Measurements from ENCODE around the gene GATD1.

GATD1 gene

GRCh38 chr11:812390-812789, 35.1 kb upstream of the GATD1 start:
- DNase-seq (ENCODE audit: low read depth, low spot score): no peak

- no peak for DNase-seq (ENCODE audit: low read depth, low spot score)
Measured at GRCh38 chr11:811446-812245, 34.4 kb upstream of the GATD1 start.

GRCh38 chr11:810040-810567, 32.8 kb upstream of the GATD1 start:
- DNase-seq (ENCODE audit: low read depth, low spot score): no peak

- DNase-seq (ENCODE audit: low read depth, low spot score): peak; percentile 97
Measured at GRCh38 chr11:809287-810039, 32.2 kb upstream of the GATD1 start, which contains the start of gene RPLP2. Gene RPLP2, plus strand, starts transcription at chr11:809967. Its CDS starts 268 bp downstream, at chr11:810235.

DNA sequence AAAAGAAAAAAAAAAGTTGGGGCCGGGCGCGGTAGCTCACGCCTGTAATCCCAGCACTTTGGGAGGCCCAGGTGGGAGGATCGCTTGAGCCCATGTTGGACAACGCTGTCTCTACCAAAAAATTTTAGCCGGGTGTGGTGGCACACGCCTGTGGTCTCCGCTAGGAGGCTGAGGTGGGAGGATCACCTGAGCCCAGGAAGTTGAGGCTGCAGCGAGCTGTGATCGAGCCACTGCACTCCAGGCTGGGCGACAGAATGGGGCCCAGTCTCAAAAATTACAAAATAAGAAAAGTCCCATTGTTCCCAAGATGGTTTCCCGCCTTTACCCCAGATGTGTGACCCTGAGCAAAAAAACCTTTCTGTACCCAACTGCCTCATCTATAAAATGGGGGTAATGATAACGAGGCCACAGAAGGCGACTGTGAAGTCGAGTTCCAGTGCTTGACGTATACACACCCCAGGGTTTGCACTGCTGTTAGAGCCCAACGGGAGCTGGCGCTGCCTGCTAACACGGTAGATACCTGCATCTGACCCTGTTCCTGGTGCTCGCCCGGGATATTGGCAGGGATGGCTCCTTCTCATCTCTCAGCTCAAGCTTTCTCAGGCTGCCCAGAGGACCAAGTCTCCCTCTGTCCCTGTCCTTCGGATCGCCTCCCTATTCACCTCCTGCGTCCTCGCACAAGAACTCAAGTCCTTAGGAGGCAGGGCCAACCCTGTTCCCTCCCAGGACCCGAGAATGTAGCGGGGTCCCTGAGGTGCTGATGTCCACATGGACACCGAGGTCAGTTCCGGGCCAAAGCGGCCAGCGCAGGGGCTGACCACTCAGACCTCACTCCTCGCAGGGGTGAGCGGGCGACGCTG, 31.4 kb upstream of the GATD1 start:
- no peak for DNase-seq (ENCODE audit: low read depth, low spot score)

- DNase-seq (ENCODE audit: low read depth, low spot score): no peak
Measured at GRCh38 chr11:804599-804964, 27.3 kb upstream of the GATD1 start.

GRCh38 chr11:803770-804598, 26.7 kb upstream of the GATD1 start:
- no peak for DNase-seq (ENCODE audit: low read depth, low spot score)

GRCh38 chr11:803467-803742, 26.1 kb upstream of the GATD1 start:
- DNase-seq (ENCODE audit: low read depth, low spot score): no peak

DNA sequence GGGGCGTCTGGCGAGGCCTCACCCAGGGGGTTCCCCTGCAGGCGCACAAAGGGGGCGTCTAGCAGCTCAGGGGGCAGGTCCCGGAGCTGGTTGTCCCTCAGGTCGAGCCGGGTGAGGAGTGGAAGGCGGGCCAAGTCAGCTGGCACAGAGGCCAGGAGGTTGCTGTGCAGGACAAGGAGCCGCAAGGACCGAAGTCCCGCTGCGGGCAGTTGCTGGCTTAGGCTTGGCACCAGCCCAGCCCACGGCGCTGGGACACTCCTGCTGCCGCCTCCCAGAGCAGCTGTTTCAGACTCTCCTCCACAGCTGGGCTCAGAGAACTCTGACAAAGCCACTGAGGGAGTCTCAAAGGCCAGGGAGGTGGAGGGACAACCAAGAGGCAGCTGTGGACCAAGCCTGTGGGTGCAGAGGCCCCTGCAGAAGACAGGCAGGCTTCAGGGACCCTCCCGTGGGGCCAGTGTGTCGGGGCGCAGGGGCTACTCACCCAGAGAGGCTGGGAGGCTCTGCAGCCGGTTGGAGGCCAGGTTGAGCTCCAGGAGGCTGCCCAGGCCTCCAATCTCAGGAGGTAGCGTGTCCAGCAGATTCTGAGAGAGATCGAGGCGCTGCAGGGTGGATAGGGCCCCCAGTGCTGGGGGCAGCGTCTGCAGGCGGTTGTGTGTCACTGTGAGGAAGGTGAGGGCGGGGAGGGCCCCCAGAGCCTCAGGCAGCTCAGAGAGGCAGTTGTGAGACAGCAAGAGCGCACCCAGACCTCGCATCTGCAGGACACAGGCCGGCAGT, 25.6 kb upstream of the GATD1 start:
- no peak for DNase-seq (ENCODE audit: low read depth, low spot score)

DNA sequence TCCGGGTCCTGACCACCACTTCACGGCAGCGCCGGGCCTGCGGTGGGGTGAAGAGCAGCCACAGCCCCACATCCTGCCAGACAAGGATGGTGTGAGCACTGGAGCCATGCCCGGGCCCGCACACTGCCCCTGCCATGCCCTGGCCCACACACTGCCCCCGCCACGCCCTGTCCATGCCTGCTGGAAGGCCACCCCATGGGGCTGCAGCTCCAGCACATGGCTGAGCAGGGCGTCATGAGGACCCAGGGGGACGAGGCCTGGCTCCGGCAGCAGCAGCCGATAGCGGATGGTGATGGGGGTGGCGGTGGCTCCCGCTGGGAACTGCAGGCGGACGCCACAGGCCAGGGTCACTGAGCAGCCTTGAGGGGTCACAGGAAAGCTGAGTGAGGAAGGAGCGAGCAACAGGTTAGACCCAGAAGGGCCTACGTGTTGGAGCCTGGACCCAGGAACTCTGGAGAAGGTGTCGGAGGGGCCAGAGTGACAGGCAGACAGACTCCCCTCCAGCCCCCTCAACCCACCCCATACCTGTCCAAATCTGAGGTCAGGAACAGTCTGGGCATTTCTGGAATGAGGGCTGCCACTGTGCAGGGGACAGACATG, 24.8 kb upstream of the GATD1 start:
- DNase-seq (ENCODE audit: low read depth, low spot score): no peak

- no peak for DNase-seq (ENCODE audit: low read depth, low spot score)
Measured at GRCh38 chr11:801097-801780, 24.0 kb upstream of the GATD1 start.

GRCh38 chr11:800473-800872, 23.2 kb upstream of the GATD1 start:
- DNase-seq (ENCODE audit: low read depth, low spot score): no peak

- no peak for DNase-seq (ENCODE audit: low read depth, low spot score)
Measured at GRCh38 chr11:799641-800316, 22.5 kb upstream of the GATD1 start.

DNA sequence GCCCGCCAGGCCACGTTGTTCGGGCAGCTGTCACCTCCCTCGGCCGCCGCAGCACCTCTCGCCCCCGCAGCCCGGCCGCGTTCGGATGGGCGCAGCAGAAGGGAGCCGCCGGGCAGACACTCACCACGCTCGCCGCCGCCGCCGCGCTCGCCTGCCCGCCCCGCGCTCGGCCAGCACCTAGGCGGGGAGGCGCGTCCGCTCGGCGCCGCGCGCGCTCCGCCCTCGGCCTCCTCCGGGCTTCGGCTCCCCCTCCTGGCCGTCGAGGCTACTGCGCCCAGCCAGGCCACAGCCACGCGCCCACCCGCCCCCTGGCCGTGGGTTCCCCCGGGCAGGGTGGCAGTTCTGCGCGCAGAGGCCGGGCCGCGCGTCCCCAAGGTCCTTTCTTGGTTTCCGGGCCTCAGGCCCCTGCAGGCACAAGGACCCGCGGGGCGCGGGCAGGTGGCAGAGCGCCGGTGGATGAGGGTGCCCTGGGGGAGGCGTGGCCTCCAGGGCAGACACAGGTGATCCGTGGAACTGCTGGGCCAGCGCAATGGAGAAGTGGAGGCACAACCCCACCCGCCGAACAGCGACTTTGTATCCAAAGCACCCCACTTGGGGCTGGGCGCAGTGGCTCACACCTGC, 20.9 kb upstream of the GATD1 start, which contains the start of gene SLC25A22:
SLC25A22 (minus strand) TSS at position 189 of the 621 bp plus-strand sequence. CDS start 3,275 bp downstream, outside the sequence.
- peak; percentile 64 for DNase-seq (ENCODE audit: low read depth, low spot score)

DNA sequence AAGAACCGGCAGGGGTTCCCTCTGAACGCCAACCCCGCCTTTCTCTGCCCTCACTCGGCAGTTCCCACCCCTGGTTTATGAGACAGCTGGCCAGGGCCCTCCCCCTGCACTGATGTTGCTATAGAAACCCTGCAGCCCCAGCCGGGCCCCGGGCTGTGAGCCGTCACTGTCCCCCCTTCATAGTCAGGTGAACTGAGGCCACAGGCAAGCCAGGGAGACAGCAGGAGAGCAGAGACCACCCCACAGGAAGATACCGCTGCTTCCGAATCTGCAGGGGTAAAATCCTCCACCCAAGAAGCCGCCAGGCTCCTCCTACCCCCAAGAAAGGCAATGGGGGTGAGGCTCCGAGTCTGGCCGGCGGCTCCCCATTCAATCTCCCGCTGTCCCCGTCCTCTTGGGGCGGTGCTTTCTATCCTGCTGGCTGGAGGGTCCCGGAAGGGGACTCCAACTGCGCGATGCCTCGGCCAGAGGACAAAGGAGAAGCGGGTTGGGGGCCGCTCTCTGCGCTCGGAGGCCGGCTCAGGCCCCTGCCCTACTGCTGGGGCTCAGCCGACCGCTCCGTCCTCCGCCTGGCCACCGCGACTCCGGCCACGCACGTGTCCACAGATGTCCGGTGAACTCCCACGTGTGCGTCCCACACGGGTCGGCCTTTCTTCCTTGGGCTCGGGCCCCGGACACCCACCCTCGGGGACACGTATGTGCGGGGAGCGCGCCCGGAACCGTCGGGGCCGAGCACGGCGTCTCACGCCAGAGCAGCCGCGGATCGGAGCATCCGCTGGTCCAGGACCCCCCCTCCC, 20.2 kb upstream of the GATD1 start:
- peak; percentile 52 for DNase-seq (ENCODE audit: low read depth, low spot score)

DNA sequence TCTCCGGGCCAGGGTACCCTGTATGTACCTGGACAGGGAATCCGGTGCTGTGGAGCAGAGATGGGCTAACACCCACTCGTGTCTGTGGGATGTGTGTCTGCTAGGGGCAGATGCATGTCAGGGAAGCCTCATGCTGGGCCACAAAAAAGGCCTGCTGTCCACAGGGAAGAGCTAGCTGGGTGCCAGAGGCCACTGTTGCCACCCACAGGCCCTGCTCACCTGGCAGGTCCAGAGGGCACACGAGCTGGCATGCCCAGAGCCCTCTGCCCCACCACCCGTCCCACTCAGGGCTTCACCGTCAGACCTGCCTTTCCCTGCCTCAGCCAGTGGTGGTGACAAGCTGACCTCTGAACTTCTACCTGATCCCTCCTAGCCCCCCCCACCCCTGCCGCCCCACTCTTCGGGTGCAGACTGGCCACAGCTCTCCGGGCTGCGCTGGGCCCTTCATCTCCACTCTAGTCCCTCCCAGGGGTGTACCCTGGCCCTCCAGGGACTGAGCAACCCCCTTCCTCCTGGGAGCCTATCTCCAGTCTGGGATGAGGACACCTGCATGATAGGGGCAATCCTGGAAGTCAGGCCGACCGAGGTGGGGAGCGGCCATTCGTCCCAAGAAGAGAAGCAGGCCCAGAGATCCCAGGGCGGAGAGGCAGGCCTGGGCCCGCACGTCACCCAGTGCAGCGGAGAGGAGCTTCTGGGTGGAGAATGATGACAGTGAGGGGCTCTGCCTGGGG, 19.4 kb upstream of the GATD1 start:
- no peak for DNase-seq (ENCODE audit: low read depth, low spot score)
